Activated B cell treated with CpG ODN at 0.5 μM for 24 hours (primary cell): ENCODE data around the gene CDH15. TPM values are rescaled to one million over a fixed set of nuclear protein-coding genes. Genes with fewer than 3 reads are reported as not detected.

ENCODE experiments used
- ATAC-seq: fragments of 200-7000 bp; cut with Tn5 transposase; one replicate; pipeline ENCODE4 v1.10.0; 2021; ENCODE audit warnings: low read depth, mild to moderate bottlenecking, moderate library complexity
- CTCF ChIA-PET: fragments of 350-600 bp; sonication (Branson Sonifier 250); formaldehyde crosslinking; loops from one replicate; lab custom pipeline; 2021; ENCODE audit warnings: antibody characterized with exemption; lab: Charles Lee
- POLR2A ChIA-PET: fragments of 350-600 bp; sonication (Branson Sonifier 250); formaldehyde crosslinking; loops from one replicate; lab custom pipeline; 2021; ENCODE audit warnings: antibody characterized with exemption; lab: Charles Lee
- DNase-seq: peaks from one replicate; pipeline ENCODE4 v3.0.0; 2022
- H3K27ac Mint-ChIP-seq: one replicate; pipeline ENCODE4 v1.8.0; 2020; ENCODE audit warnings: mixed read lengths
- H3K27me3 Mint-ChIP-seq: one replicate; pipeline ENCODE4 v1.8.0; 2021; ENCODE audit warnings: mixed read lengths
- H3K36me3 Mint-ChIP-seq: one replicate; pipeline ENCODE4 v1.8.0; 2021; ENCODE audit warnings: low read depth, mixed read lengths
- H3K4me1 Mint-ChIP-seq: one replicate; pipeline ENCODE4 v1.8.0; 2021; ENCODE audit warnings: mixed read lengths
- H3K4me3 Mint-ChIP-seq: one replicate; pipeline ENCODE4 v1.8.0; 2020; ENCODE audit warnings: mild to moderate bottlenecking, mixed read lengths
- H3K9me3 Mint-ChIP-seq: one replicate; pipeline ENCODE4 v1.8.0; 2020; ENCODE audit warnings: mixed read lengths
- intact Hi-C: fragments of 100-400 bp; cut with micrococcal nuclease; formaldehyde crosslinking; loops from one replicate; pipeline ENCODE4 v1.15.1; 2024
- total RNA-seq: library from RNA; stranded (reverse); gene quantifications from 2 replicates; pipeline ENCODE4 v1.2.3, GENCODE V29; 2022
- TF ChIP-seq, protein P1 (sequence below): fragments of 200-600 bp; IDR thresholded peaks from one replicate; pipeline ENCODE4 v1.8.0; 2022; ENCODE audit warnings: antibody characterized with exemption, mild to moderate bottlenecking

Gene CDH15
- total RNA-seq, 1 donor from 2014 or later, result not detected

DNA sequence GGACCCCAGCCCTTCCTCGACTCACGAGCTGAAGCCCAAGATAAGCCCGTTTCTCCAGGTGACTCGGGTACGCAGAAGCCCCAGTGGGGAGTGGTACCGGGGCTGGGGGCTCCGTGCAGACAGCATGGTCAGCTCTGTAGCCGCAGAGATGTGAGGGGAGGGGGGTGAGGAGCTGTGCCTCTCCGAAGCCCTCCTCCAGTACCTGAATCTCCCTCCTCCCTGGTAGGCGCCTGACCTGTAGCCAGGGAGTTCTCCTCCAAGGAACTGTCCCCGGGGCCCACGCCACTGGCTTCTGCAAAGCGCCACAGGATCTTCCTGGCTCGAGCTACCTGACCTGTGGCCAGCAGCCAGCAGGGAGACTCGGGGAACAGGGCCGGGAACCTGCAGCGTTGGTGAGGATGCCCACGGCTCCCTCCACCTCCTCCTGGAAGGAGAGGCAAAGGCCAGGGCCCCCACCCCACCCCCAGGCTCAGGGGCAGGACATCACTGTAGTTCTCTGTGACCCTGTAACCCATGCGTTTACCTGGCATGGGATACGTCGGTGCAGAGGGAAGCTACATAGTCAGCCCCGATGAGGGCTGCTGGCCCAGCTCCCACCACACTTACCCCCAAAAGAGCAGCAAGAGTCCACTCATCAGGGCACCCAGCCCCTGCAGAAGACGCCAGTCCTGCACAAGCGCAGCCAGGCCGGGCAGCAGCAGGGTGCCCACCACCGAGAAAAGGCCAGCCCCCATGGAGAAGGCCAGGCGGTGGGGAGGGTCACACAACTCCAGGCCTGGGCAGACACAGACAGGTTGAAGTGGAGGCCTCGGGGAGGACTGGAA, 27.1 kb downstream of the CDH15 start:
- ATAC-seq (no peak), DNase-seq (no peak)
- peaks cover 14% of the 10 kb centered on the region for H3K4me1 Mint-ChIP-seq
- peaks cover 24% of the 10 kb centered on the region for H3K27me3 Mint-ChIP-seq
- ChIA-PET POLR2A (interaction anchor here (0.6 kb wide), 1 partner anchor 66 kb away, joined by 5 read pairs; no protein-coding TSS in a partner anchor), CTCF (no interaction called here)
- H3K4me3 Mint-ChIP-seq, result no peak overlapping the region
- TF ChIP-seq, protein P1, sequence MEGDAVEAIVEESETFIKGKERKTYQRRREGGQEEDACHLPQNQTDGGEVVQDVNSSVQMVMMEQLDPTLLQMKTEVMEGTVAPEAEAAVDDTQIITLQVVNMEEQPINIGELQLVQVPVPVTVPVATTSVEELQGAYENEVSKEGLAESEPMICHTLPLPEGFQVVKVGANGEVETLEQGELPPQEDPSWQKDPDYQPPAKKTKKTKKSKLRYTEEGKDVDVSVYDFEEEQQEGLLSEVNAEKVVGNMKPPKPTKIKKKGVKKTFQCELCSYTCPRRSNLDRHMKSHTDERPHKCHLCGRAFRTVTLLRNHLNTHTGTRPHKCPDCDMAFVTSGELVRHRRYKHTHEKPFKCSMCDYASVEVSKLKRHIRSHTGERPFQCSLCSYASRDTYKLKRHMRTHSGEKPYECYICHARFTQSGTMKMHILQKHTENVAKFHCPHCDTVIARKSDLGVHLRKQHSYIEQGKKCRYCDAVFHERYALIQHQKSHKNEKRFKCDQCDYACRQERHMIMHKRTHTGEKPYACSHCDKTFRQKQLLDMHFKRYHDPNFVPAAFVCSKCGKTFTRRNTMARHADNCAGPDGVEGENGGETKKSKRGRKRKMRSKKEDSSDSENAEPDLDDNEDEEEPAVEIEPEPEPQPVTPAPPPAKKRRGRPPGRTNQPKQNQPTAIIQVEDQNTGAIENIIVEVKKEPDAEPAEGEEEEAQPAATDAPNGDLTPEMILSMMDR, result no peak
- no peaks in the 10 kb centered on the region for H3K36me3 Mint-ChIP-seq
- intact Hi-C loops, result no loop called here
- H3K27ac Mint-ChIP-seq, result no peak overlapping the region
- peaks cover 6% of the 10 kb centered on the region for H3K9me3 Mint-ChIP-seq

GRCh38 chr16:89199241-89200123, 27.9 kb downstream of the CDH15 start:
- intact Hi-C loops, result no loop called here
- peaks cover 14% of the 10 kb centered on the region for H3K4me1 Mint-ChIP-seq
- TF ChIP-seq, protein P1, result no peak
- H3K4me3 Mint-ChIP-seq, result no peak overlapping the region
- no peak for ATAC-seq
- H3K27ac Mint-ChIP-seq, result no peak overlapping the region
- ChIA-PET POLR2A (interaction anchor here (0.6 to 1.0 kb wide), 2 partner anchors 17 to 65 kb away, joined by 3 to 5 read pairs; no protein-coding TSS in a partner anchor), CTCF (no interaction called here)
- H3K36me3 Mint-ChIP-seq, result no peaks in the 10 kb centered on the region
- DNase-seq, result no peak
- peaks cover 6% of the 10 kb centered on the region for H3K9me3 Mint-ChIP-seq
- peaks cover 26% of the 10 kb centered on the region for H3K27me3 Mint-ChIP-seq

DNA sequence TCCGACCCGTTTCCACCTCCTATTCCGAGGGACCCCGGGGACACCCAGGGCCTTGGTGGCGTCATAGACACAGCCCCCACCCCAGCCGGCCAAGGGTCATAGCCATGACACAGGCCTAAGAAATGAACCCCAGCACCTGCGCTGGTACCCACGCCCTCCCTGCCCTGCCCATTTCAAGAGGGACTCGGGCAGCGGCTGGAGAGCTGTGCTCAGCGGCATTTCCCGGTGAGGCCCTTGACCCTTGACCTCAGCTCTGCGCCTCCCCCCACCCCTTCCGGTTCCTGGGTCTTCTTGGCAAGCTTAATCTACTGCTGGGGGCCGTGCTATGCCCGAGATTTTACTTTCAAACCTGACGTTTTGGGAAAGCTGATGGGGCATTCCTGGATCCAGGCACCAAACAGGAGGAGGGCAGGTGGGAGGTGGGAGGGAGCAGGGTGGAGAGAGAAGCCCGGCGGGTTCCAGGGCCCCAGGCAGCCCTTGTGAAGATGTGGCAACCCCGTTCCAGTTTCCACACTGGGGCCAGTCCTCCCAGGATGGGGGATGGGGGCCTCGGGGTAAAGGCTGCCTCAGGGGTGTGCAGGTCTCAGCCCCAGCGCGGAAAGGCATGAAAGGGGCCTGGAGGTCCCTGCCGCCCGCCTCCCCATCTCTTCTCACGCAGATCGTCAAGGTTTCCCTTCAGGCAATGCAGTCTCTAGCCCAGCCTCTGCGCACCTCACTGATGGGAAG, 28.7 kb downstream of the CDH15 start, which contains the start of gene SLC22A31:
SLC22A31 (minus strand) TSS at position 414 of the 726 bp plus-strand sequence; CDS start at position 378, 36 bp downstream.
- intact Hi-C loops, result no loop called here
- Mint-ChIP-seq H3K9me3 (peaks cover 6% of the 10 kb centered on the region), H3K36me3 (no peaks in the 10 kb centered on the region), H3K4me1 (peaks cover 14% of the 10 kb centered on the region), H3K4me3 (no peak within 1 kb of the TSS), H3K27me3 (peaks cover 33% of the 10 kb centered on the region), H3K27ac (no peak within 1 kb of the TSS)
- TF ChIP-seq, protein P1, result no peak
- ChIA-PET POLR2A (interaction anchor here (1.0 kb wide), 1 partner anchor 16 kb away, joined by 3 read pairs; no protein-coding TSS in a partner anchor), CTCF (no interaction called here)
- no peak for ATAC-seq
- peak; percentile 18 for DNase-seq

DNA sequence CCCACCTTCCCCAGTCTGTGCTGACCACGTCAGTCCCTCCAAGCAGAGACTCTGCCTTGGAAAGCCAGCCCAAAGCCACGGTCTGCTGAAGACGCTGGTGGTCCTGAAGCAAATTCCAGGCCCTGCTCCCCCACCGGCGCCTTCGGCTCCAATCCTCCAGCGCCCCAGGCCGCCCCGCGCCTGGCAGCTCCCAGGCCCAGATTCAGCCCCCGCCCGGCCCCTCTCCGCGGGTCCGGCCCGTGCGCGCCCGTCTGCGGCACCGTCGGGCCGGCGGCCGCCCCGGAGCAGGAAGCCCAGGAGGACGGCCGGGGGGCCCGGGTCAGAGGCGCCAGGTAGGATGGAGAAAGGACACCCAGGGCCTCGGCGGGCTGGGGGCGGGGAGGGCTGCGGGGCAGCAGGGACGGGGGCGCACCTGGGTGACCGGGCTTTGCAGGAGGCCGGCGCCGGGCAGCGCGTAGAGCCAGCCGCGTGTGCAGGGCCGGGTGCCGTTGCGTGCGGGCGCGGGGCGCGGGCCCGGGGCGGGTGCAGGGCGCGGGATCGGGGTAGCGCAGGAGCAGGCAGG, 29.4 kb downstream of the CDH15 start:
- ATAC-seq (no peak), DNase-seq (no peak)
- TF ChIP-seq, protein P1, result no peak
- H3K36me3 Mint-ChIP-seq, result no peaks in the 10 kb centered on the region
- ChIA-PET CTCF (no interaction called here), POLR2A (interaction anchor here (1.0 kb wide), 1 partner anchor 17 kb away, joined by 3 read pairs; the partner anchor contains the start of gene ZNF778)
- intact Hi-C loops, result loop anchor here (1.0 kb wide), 1 partner anchor 30 kb away; the partner anchor contains the start of gene CDH15
- no peak overlapping the region for H3K27ac Mint-ChIP-seq
- peaks cover 6% of the 10 kb centered on the region for H3K9me3 Mint-ChIP-seq
- H3K27me3 Mint-ChIP-seq, result peaks cover 33% of the 10 kb centered on the region
- H3K4me1 Mint-ChIP-seq, result peaks cover 14% of the 10 kb centered on the region
- H3K4me3 Mint-ChIP-seq, result no peak overlapping the region
